ENCODE data around the gene SERP2.

SERP2 gene

DNA sequence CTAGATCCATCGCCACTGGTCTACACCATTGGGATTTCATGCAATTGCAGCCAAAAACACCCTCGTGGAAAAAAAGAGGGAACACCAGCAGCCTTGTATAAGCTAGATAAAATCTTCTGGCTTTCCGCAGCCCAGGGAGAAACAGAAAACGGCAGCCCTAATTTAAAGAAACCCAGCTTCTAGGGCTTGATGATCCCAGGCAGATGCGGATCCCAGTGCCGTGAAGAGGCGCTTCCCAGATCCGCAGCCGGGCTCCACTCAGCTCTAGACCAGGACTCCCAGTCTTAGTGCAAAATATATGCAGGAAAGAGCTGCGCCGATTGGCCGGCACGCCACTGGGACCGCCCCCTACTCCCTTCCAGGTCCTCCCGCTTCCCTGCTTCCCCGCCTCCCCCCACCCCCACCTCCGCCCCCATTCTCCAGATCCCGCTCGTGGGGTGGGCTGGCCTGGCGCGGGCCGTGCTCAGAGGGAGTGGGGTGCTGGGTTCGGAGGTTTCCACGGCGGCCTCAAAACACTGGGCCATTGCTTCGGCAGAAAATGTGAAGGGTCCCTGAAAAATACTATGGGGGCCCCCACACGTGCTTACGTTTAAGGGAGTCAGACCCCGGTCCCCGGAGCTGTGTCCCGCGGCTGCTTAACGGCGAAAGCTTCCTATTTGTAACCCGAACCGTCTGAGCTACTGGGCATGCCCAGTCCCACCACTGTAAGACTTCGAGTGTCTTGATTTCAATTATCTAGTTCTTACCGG lies 63.1 kb downstream of the SERP2 start:
- no peak for DNase-seq

DNA sequence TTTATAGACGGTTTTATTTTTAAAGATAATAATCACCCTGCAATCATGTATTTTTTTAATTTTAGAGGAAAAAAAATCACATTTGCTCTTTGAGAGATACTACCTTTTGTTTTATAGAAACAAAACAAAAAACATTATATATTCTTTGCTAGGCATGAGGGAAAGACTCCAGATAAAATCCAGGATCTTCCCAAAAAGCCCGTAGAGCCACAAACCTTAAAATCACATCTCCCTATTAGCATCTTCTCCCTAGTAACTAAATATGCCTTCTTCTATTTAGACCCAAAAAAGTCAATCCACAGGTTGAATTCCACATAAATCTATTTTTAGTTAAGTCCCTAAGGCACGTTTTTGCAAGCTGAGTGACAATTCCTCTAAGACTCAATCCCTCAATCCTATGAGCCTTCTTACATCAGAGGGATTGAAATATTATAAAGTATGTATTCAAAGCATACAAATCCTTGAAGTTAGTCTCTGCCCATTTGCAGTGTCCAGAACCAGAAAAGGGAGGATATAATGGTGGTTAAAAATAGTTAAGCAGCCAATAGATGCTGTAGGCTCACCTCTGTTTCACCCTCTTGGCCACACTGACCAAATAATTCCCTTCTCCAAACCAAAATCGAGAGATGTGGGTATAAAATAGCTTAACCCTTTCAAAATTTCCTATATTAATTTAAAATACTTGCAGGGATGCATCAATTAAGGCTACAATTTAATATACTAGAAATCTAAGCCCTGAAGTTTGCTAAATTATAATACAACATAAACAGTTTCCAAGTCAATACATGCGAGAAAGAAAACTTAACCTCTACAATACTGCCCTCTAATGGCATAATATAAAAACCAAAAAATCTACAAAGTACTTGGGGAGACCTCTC lies 64.0 kb downstream of the SERP2 start:
- DNase-seq = no peak

DNA sequence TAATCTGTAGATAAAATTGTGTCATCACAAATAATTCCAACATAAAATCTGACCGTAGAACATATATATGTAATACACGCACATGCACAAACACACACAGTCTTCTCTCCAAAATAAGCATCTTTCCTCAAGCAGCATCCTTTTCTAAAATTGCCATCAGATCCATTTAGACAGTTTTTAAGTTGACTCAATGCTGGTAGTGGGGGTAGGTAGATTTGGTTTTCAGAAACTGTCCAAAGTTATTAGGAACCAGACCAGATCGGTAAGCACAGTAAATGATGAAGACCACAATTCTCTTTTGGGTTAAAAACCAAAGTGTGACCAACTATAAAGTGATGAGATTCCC lies 64.6 kb downstream of the SERP2 start:
- DNase-seq = no peak

DNA sequence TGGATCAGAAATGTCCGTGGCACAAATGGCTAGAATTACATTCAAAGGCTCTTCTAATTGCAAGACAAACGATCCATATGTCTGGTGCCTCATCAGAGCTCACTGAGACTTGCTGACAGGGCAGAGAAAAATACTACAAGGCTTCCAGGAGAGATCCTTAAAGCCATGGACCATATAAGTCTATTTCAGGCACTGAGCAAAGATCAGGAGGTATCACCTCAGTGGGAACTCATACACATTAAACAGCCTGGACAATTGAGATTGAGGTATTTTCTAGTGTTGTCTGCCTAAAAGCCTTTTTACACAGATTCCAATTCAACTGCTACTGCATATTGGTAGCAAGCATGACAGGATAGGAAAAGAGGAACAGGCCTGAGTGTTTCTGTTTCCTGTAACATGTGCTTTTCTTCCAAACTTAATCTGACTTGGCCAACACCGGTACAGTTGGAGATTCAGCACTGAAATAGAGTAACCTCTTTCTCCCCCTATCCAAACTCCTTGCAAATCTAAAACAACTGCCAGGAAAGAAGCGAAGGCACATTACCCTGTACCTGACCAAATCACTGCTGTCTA lies 65.9 kb downstream of the SERP2 start:
- no peak for DNase-seq

DNA sequence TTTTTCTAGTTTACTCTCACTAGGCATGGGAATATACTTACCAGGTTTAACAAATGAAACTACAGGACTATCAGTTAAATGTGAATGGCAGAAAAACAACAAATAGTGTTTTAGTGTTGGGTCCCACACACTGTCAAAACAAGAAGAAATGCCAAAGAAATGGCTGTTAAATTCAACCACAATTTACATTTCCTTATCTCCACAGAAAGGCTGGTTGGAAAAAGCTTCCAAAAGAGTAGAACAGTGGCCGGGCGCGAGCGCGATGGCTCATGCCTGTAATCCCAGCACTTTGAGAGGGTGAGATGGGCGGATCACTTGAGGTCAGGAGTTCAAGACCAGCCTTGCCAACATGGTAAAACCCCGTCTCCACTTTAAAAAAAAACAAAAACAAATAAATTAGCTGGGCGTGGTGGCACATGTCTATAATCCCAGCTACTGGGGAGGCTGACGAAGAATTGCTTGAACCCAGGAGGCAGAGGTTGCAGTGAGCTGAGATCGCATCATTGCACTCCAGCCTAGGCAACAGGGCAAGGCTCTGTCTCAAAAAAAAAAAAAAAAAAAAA lies 66.5 kb downstream of the SERP2 start:
- DNase-seq = no peak

Data from activated CD4-positive, CD25-positive, alpha-beta regulatory T cell (primary cell).